Measurements from ENCODE around the gene JUND.

- TF ChIP-seq SP1 (IDR thresholded peaks at IDR 0.05; ENCODE audit: low read depth) (no peak), CBX3 (IDR thresholded peaks at IDR 0.05; ENCODE audit: low read depth) (no peak)
These were observed 14.4 kb downstream of the JUND start for GRCh38 chr19:18266771-18267686.

All from HCT116 (cell line).